ENCODE results near the gene TJP3.

TJP3 gene

DNA sequence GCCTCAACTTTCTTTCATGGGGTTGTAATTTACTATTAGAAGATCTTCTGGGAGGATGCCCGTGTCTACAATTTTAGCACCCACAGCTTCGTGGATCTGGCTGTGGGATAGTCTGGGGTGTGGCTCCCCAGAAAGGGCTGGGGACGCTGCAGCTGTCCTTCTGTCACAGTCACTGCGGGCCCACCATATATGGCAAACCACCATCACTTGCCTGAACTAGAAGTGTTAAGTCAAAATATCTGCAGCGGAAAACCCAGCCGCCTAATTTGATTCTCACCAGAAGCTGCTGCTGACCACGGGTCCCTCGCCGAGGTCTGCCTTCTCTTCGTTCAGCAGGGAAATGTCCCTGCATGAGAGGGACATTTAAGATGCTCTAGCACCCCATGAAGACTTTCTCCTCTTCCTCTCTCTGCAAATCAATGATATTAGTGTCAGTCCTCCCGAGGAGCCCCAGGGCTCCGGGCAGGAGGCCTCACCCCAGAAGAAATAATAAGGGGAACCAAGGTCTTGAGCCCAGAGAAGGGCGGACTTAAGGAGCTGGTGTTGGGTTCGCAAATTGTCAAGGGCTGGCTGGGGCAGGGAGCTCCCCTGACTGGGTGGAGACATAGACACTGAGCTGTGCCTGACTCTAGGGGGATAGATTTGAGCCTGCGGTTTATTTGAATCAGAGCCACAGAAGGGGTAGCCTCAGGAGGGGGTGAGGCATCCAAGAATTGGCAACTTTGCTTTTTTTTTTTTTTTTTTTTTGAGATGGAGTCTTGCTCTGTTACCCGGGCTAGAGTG lies 81.0 kb downstream of the TJP3 start:
- no peak for DNase-seq

DNA sequence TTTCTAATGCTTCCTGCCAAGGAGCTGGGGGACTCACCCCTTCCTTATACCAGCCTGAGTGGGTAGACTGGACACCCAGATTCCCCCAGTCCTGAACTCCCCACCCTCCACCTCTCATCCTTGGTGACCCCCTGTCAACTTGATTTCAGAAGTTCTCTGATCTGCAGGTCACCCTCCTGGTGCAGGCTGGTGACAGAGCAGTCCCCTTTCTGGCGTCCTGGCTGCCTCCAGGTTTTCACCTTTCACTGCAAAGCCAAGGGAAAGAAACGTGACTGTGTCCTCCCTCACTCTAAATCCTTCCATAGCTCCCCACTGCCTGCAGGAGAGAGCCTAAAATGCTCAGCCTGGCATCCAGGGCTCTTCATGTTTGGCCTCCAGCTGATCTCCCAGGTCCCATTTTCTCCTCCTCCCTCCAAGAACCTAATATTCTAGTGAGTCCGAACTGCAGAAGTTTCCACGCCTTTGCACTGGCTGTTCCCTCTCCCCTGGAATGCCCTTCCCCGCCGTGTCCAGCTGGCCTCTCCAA lies 82.1 kb downstream of the TJP3 start:
- DNase-seq, result no peak

DNA sequence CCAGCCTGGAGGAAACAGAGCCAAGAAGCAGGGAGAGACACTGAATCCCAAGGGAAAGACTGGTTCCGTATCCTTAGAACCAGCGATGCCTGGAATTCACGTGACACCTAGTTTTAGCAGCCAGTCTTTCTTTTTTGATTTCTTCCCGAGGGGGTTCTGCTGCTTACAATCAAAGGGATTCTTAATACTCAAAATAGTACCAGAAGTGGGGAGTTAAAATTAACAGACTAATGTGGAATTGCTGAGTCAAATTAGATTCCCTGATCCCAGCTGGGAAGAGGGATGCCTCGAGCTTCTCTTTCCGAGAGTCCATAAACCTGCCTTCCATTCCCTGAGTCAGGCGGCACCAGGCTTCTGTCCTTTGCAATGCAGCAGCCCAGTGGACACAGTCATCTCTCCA lies 82.8 kb downstream of the TJP3 start:
- DNase-seq, result no peak

DNA sequence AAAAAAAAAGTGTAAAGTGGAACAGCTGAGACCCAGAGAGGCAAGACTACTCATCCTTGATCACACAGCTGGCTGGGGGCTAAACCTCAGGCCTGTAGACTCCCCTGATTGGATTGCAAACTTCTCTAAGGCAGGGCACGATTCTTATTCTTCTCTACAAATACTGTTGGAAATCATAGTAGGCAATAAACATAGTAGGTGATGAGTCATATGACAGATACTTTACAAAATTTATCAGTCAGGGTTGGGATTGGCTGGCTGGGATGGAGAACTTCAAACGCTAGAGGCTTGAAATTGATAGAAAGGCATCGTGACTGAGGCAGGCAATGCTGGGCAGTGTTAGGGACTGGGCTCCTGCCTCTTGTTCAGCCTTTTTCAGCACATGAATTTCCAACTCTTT lies 83.9 kb downstream of the TJP3 start:
- no peak for DNase-seq

DNA sequence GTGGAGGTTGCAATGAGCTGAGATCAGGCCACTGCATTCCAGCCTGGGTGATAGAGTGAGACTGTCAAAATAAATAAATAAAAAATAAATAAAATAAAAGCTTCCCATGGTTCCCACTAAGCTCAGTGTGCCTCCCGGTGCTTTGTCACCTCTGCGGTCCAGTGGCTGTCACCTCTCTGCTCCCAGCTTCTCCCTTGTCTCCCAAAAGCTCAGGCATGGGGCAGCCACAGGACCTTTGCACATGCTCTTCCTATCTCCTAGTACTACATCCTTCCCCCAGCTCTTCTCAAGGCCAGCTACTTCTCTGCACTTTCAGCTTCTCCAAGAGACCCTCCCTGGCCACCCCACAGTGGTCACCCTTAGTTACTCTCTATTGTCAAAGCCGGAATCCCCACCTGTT lies 85.6 kb downstream of the TJP3 start:
- no peak for DNase-seq

DNA sequence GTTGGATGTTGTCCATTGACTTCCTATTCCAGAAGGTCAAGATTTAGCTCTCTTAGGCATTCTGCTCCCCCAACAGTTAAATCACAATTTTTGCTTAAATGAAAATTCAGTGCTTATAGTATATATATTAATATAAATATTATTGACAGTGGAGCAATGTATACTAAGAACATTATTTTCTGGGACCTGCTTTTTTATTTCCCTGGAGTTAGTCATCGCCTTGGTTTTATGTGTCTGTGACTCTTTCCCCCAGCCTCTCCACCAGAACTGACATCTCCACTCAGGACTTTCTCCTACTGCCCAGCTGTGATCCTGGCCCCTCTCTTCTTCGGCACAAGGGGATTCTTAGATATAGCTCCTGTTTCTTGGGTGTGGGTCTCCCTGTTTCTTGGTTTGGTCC lies 88.2 kb downstream of the TJP3 start:
- DNase-seq, result no peak

DNA sequence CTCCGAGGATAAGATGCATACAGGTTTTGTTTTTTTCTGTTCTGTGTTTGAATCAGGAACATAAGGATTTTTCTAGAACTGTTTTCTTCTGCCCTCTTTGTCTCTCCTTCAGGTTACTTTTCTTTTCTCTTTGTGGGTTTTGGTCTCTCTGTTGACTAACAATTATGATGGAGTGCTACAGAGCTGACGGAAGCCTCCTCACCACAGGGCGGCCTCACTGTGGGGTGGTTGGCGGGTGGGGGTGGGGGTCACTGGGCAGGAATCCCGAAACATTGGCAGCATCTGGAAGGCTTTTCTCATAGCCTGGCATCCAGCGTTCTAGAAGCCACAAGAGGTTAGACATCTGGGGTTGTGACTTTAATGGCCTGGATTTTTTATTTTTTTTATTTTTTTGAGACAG lies 90.0 kb downstream of the TJP3 start:
- DNase-seq, result no peak
